ENCODE measurements around the gene VWA2.

The VWA2 gene

DNA sequence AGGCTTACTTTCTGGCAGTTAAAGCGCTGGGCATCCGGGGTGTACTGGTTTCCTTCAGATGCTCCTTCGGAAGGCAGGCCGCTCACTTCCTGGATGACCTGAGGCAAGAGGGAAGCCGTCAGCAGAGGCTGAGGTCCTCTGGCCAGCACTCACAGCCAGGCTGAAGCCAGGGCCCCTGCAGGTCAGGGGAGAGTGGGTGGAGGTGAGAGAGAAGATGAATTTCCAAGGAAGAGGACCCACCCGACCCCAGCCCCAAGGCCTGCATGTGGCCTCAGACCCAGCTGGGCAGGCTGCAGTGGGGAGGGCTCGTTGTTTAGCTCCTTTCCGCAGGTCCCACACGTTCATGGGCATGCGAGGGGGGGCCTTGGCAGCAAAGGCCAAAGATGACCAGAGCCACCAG lies 71.3 kb downstream of the VWA2 start:
- no peak for DNase-seq
- Histone ChIP-seq H3F3A (ENCODE audit: insufficient read depth, low read length) (no peaks in the 10 kb centered on the region), H3K79me2 (ENCODE audit: low read length) (no peaks in the 10 kb centered on the region), H3K4me1 (ENCODE audit: low read length) (no peaks in the 10 kb centered on the region), H3K9me2 (replicated peaks; ENCODE audit: insufficient read depth, low read length) (no peaks in the 10 kb centered on the region), H3K27me3 (replicated peaks; ENCODE audit: insufficient read depth, low read length) (no peaks in the 10 kb centered on the region), H3K9ac (ENCODE audit: low read length) (no peak overlapping the region), H3K9me3 (replicated peaks; ENCODE audit: insufficient read depth, low read length) (no peaks in the 10 kb centered on the region), H3K36me3 (replicated peaks; ENCODE audit: insufficient read depth, low read length) (no peaks in the 10 kb centered on the region), H2AFZ (ENCODE audit: low read length) (no peak overlapping the region), H3K27ac (ENCODE audit: low read length) (no peak overlapping the region), H3K4me2 (ENCODE audit: low read depth, low read length) (no peak overlapping the region), H3K4me3 (ENCODE audit: low read length) (no peak overlapping the region), H4K20me1 (ENCODE audit: insufficient read depth, low read length) (no peaks in the 10 kb centered on the region)
- no peak for TF ChIP-seq EZH2 (optimal IDR thresholded peaks at IDR 0.05; ENCODE audit: low read depth, low read length)
- TF ChIP-seq, protein P1, sequence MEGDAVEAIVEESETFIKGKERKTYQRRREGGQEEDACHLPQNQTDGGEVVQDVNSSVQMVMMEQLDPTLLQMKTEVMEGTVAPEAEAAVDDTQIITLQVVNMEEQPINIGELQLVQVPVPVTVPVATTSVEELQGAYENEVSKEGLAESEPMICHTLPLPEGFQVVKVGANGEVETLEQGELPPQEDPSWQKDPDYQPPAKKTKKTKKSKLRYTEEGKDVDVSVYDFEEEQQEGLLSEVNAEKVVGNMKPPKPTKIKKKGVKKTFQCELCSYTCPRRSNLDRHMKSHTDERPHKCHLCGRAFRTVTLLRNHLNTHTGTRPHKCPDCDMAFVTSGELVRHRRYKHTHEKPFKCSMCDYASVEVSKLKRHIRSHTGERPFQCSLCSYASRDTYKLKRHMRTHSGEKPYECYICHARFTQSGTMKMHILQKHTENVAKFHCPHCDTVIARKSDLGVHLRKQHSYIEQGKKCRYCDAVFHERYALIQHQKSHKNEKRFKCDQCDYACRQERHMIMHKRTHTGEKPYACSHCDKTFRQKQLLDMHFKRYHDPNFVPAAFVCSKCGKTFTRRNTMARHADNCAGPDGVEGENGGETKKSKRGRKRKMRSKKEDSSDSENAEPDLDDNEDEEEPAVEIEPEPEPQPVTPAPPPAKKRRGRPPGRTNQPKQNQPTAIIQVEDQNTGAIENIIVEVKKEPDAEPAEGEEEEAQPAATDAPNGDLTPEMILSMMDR (IDR thresholded peaks at IDR 0.05; ENCODE audit: low read length) = no peak

DNA sequence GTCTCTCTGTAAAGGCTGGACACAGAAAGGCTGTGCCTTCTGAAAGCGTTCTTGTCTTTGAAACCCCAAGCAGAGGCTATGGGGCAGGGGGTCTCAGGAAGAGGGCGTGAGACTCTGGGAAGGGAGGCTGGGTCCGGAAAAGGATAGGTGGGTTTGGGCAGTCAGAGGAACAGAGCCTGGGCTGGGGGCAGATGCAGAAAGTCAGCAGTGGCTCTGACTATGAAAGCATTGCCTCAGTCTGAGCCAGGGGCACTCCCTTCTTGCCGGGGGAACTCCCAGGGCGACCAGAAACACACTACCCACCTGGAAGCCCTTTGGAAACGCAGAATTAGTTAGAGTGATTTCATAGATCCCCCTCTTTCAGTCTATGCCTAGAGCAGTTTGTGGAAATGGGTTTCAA lies 72.0 kb downstream of the VWA2 start:
- H3K4me1 ChIP-seq (ENCODE audit: low read length) = no peaks in the 10 kb centered on the region

DNA sequence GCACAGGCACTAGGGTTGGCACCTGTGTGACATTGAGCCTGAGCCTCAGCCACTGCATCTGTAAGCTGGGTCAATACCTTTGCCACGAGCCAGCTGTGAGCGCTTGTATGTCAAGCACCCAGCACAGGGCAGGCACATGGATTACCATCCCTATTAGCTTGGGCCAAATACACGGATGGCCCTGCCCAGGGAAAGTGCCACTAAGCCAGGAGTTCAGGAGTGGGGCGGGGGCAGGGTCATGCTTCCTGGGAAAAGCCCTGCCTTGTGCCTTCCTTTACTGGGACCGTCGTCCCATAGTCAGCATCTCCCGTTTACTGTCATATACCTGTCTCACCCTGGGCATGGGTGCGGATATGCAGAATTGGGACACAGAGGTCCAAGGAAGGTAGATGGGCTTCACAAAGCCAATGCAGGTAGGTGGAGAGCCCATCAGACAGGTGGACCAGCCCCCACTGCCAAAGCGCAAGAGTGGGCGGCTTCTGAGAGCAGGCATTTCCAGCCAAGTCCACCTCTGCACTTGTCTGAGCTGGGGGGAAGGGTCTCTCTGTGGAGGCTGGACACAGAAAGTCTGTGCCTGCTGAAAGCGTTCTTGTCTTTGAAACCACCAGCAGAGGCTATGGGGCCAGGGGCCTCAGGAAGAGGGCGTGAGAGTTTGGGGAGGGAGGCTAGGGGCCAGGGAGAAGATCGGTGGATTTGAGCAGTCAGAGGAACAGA lies 72.6 kb downstream of the VWA2 start:
- H3K9me3 ChIP-seq (replicated peaks; ENCODE audit: insufficient read depth, low read length) = no peaks in the 10 kb centered on the region
- H3K9me2 ChIP-seq (replicated peaks; ENCODE audit: insufficient read depth, low read length) = no peaks in the 10 kb centered on the region
- no peak overlapping the region for H3K27ac ChIP-seq (ENCODE audit: low read length)
- no peaks in the 10 kb centered on the region for H3F3A ChIP-seq (ENCODE audit: insufficient read depth, low read length)
- no peak overlapping the region for H3K4me3 ChIP-seq (ENCODE audit: low read length)
- H3K9ac ChIP-seq (ENCODE audit: low read length) = no peak overlapping the region
- H2AFZ ChIP-seq (ENCODE audit: low read length) = no peak overlapping the region
- no peaks in the 10 kb centered on the region for H3K27me3 ChIP-seq (replicated peaks; ENCODE audit: insufficient read depth, low read length)
- no peak overlapping the region for H3K4me2 ChIP-seq (ENCODE audit: low read depth, low read length)
- no peaks in the 10 kb centered on the region for H3K36me3 ChIP-seq (replicated peaks; ENCODE audit: insufficient read depth, low read length)
- TF ChIP-seq EZH2 (optimal IDR thresholded peaks at IDR 0.05; ENCODE audit: low read depth, low read length) (no peak), EZH2phosphoT487 (IDR thresholded peaks at IDR 0.05; ENCODE audit: low read length) (no peak)
- TF ChIP-seq, protein P1 (IDR thresholded peaks at IDR 0.05; ENCODE audit: low read length) = no peak
- H4K20me1 ChIP-seq (ENCODE audit: insufficient read depth, low read length) = no peaks in the 10 kb centered on the region
- no peaks in the 10 kb centered on the region for H3K79me2 ChIP-seq (ENCODE audit: low read length)
- no peak for DNase-seq
- no peaks in the 10 kb centered on the region for H3K4me1 ChIP-seq (ENCODE audit: low read length)

More for the DNA sequence above, 72.0 kb downstream of the VWA2 start:
- no peak overlapping the region for H3K4me2 ChIP-seq (ENCODE audit: low read depth, low read length)
- H3K9me3 ChIP-seq (replicated peaks; ENCODE audit: insufficient read depth, low read length) = no peaks in the 10 kb centered on the region
- no peaks in the 10 kb centered on the region for H3K27me3 ChIP-seq (replicated peaks; ENCODE audit: insufficient read depth, low read length)
- H3K36me3 ChIP-seq (replicated peaks; ENCODE audit: insufficient read depth, low read length) = no peaks in the 10 kb centered on the region
- no peaks in the 10 kb centered on the region for H3K79me2 ChIP-seq (ENCODE audit: low read length)
- H3K9ac ChIP-seq (ENCODE audit: low read length) = no peak overlapping the region
- no peak overlapping the region for H3K27ac ChIP-seq (ENCODE audit: low read length)
- H3K9me2 ChIP-seq (replicated peaks; ENCODE audit: insufficient read depth, low read length) = no peaks in the 10 kb centered on the region
- H2AFZ ChIP-seq (ENCODE audit: low read length) = no peak overlapping the region
- DNase-seq = no peak
- no peaks in the 10 kb centered on the region for H3F3A ChIP-seq (ENCODE audit: insufficient read depth, low read length)
- TF ChIP-seq, protein P1 (IDR thresholded peaks at IDR 0.05; ENCODE audit: low read length) = no peak
- TF ChIP-seq EZH2 (optimal IDR thresholded peaks at IDR 0.05; ENCODE audit: low read depth, low read length) (no peak), EZH2phosphoT487 (IDR thresholded peaks at IDR 0.05; ENCODE audit: low read length) (no peak)
- H3K4me3 ChIP-seq (ENCODE audit: low read length) = no peak overlapping the region
- H4K20me1 ChIP-seq (ENCODE audit: insufficient read depth, low read length) = no peaks in the 10 kb centered on the region

Data from MM.1S (cell line).